ENCODE results near the gene CETP.
"Not testable (repeated sequence)": the region's sequence is repeated elsewhere in the genome, so short reads cannot be mapped to it uniquely, and the experiment has no call there.

Gene CETP

DNA sequence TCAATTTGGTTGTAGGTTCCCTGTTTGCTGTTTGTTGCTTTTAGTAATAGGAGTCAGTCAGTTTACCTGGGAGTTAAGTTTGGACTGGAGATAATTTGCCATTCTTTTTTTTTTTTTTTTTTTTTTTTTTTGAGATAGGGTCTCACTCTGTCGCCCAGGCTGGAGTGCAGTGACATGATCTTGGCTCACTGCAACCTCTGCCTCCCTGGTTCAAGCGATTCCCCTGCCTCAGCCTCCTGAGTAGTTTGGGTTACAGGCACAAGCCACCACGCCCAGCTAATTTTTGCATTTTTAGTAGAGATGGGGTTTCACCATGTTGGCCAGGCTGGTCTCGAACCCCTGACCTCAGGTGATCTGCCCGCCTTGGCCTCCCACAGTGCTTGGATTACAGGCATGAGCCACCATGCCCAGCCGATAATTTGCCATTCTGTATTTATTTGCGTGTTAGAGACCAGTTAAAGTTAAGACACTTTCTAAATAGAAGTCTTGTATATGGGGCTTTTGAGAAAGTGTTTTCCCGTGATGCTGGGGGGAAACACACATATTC lies 27.1 kb upstream of the CETP start:
- not testable (repeated sequence) for DNase-seq (ENCODE audit: low read depth in 2 of 2, low spot score in 1 of 2)

DNA sequence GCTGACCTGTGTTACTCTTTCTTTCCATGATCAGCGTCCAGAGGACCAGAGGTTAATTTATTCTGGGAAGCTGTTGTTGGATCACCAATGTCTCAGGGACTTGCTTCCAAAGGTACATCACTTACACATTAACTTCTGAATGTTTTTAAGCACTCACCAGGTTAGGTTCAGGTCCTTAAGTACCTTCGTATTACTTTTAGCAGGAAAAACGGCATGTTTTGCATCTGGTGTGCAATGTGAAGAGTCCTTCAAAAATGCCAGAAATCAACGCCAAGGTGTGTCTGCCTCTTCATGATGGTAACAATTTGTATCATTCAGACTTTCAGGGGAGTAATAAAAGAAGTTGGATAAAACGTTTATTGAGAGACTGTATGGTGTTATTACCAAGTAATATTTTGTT lies 26.5 kb upstream of the CETP start:
- no peak for DNase-seq (ENCODE audit: low read depth in 2 of 2, low spot score in 1 of 2)

DNA sequence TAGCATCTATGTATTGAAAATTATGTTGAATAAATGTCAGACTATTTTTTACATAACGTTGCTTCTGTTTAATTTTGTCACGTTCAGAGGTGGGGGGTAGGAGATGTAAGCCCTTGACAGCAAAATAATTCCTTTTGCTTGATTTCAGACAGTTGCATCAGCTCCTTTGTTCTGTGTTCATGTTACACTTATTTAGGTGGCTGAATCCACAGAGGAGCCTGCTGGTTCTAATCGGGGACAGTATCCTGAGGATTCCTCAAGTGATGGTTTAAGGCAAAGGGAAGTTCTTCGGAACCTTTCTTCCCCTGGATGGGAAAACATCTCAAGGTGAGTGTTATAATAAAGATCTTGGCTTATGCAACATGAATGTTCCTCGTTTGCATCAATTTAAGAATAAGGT lies 25.3 kb upstream of the CETP start:
- DNase-seq (ENCODE audit: low read depth in 2 of 2, low spot score in 1 of 2): no peak

DNA sequence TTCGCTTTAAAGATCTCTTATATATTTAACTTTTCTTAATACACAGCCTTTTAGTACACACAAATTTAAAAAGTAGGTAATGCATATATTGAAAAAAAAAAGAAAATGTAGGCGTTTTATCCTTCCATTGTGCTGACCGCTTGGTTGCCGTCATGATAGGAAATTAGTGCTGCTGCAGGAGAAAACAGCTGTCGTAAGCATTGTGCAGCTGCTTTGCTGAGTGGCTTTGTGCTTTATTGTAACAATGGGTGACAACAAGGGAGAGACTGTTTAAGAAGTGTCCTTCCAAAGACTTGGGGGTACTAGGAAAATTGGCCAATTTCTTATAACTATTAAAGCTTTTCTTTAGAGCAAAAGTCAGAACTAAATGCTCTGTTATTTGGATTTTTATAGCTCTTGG lies 24.8 kb upstream of the CETP start:
- DNase-seq (ENCODE audit: low read depth in 2 of 2, low spot score in 1 of 2): no peak

DNA sequence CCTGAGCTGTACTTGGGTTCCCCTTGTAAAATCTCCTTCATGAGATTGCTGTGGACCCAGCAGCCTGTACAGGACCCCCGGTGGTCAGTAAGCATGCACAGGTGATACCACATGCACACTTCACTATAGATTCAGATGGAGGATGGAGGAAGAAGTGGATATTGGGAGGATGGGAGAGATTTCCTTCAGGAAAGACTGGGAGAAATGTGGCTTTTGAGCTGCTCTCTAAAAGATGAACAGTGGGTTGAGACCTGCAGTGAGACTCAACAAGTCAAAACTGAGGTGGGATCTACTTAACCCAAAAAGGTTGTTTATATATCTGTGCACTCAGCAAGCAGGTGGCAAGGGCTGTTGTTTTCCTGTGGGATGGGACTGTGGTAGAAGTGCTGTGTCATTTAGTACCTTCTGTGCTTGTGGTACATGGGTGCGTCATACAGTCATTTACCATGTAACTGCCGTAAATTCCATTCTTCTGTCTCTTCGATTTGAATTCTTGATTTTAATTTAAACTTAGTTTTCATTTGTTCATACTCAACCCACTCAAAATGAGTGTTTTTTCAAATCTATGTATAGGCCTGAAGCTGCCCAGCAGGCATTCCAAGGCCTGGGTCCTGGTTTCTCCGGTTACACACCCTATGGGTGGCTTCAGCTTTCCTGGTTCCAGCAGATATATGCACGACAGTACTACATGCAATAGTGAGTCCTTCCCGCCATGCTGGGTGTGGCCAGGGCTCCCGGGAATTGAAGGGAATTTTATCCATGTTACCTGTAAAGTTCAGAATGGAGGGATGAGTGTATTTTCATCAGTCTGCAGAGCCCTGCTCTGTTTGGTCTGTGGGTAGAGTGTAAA lies 22.9 kb upstream of the CETP start:
- DNase-seq (ENCODE audit: low read depth in 2 of 2, low spot score in 1 of 2): no peak

DNA sequence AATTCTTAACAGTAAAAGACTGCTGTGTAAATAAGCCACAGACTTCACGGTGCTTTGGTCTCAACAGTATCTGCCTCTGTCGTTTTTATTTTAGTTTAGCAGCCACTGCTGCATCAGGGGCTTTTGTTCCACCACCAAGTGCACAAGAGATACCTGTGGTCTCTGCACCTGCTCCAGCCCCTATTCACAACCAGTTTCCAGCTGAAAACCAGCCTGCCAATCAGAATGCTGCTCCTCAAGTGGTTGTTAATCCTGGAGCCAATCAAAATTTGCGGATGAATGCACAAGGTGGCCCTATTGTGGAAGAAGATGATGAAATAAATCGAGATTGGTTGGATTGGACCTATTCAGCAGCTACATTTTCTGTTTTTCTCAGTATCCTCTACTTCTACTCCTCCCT lies 21.9 kb upstream of the CETP start:
- DNase-seq (ENCODE audit: low read depth in 2 of 2, low spot score in 1 of 2): no peak

DNA sequence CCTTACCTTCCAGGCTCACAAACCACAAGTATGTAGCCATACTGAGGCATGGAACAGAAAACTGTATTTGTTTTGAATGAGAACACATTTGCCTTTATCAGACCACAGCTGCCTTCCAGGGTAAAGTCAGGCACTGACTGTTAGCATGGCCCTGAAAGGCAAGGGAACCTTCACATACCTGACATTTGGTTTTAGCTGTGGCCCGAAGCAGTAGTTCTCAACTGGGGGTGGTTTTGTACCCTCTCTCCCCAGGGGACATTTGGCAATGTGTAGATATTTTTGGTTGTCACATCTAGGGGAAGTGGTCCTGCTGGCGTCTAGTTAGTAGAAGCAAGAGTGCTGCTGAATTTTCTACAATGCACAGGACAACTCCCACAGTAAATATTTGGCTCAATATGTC lies 20.7 kb upstream of the CETP start:
- no peak for DNase-seq (ENCODE audit: low read depth in 2 of 2, low spot score in 1 of 2)

DNA sequence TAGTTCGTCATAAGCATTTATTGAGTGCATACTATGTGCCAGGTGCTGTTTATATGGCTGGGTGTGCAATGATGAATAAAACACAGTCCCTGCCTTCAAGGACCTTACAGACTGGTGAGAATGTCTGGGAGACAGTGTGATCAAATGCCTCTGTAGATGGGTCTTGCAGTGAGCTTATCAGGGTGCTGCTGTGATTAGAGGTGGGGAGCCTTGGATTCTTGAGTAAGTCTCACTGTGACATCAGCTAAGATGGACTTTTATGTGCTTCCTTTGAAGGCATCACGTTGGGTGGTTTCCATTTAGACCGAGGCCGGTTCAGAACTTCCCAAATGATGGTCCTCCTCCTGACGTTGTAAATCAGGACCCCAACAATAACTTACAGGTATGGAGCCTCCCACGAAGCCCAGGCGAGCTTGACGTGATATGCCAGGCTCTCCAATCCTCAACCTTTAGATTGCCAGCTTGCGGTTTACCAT lies 19.9 kb upstream of the CETP start:
- DNase-seq (ENCODE audit: low read depth in 2 of 2, low spot score in 1 of 2): no peak

DNA sequence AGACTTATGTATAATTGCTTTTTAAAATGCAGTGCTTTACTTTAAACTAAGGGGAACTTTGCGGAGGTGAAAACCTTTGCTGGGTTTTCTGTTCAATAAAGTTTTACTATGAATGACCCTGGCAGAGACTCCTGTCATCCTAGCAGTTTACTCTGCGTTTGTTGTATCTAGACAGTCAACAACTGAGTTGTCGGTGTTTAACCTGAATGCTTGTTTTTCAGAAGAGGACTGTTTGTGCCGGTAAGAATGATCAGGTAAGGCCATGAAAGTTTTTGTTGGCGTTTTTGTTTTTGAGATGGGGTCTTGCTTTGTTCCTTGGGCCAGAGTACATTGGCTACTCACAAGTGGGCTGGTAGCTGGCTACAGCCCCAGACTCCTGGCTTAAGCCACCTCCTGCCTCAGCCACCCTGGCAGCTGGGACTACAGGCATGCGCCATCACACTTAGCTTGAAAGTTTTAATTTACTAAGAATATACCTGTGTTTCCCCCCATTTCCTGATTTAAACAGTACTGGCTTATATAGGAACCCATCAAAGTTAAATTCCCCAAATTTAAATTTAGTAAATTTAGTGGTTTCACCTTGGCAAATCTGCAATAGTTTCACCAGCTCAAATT lies 17.9 kb upstream of the CETP start:
- DNase-seq (ENCODE audit: low read depth in 2 of 2, low spot score in 1 of 2): no peak

DNA sequence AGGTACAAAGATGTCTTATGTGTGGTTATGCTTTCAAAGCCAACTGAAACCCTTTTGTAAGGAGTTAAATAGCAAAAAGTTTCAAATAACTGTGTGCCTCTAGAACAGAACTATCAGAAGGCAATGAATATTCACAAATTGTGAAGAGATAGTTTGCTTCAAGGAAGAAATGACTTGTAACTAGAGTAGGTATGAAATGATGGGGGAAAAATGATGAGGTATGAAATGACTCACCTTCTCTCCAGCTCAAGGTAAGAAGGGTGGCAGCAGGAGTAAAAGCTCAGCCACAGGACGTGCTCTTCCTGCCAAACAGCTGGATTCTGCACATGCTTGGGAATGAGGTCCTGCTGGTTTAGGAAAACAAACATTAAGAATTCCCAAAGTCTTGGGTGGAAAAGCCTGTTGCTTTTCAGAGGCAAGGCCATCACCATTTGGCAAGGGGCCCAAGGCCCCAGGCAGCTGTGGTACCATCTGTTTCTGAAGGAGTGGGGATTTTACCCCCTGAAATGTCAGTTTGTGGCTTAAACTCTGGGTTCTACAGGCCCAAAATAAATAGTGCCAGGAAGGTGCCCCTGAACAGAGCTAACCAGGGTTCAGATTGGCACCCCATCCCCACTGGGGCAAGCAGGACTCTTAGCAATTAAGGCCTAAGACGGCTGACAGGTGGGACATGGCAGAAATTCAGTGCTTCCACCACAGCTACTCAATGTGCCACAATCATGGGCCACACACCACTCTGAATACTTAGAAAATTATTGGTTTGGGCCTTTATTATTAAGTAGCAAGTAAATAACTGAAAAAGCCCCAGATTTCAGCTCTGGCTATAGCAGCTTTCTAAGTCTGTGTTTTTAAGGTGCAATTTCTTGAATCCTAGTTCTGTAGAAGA lies 16.6 kb upstream of the CETP start:
- DNase-seq (ENCODE audit: low read depth in 2 of 2, low spot score in 1 of 2): no peak

DNA sequence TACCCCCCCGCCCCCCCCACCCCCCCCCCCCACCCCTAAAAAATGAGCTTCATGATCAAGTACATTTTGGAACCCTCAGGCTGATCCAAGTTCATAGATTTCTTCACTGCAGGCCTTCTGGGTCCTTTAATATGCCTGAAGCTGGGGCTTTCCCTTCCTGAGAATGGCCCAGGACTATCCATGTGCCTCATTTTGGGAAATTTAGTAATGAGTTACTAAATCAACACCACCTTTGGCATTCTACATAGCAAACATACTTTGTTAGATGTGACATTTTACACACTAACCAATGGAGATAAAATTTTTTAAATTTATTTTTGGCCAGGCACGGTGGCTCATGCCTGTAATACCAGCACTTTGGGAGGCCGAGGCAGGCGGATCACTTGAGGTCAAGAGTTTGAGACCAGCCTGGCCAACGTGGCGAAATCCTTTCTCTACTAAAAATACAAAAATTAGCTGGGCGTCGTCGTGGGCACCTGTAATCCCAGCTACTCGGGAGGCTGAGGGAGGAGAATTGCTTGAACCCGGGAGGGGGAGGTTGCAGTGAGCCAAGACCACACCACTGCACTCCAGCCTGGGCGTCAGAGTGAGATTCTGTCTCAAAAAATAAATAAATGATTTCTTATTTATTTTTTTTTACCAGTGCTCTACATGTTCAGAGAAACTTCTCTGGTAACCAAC lies 15.8 kb upstream of the CETP start:
- no peak for DNase-seq (ENCODE audit: low read depth in 2 of 2, low spot score in 1 of 2)

DNA sequence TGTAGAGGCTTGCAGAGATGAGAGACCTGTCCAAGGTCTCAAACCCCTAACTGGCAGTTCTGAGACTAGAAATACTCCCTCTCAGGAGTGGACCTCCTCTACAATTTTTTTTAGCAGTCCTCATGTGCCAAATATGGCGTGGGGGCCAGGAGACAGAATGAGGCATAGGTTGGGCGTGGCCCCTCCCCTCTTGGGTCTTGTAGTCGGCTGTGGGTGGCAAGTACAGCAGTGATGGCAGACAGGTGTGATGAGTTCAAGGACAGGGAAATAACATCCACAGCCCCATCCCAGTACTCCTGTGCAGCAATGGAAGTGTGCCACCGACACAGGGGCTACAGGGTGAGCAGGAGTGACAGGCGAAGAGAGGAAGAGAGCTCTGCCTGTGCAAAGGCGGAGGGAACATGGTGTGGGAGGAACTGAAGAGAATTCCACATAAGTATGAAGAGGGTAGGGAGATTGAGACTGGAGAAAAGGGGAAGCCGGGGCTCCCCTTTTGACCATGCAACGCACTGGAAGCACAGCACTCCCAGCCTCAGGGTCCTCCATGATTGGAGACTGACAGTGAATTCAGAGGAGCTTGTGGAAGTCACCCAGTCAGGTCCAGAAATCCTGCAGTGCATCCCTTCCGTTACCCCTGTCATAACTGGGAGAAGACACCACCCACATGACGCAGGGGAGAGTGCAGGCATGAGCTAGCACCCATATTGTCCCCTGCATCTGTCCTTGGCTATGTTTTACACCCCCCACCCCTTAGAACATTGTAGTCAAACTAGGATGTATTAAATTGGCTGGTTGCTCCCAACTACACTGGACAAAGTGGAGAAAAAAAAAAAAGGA lies 14.8 kb upstream of the CETP start:
- no peak for DNase-seq (ENCODE audit: low read depth in 2 of 2, low spot score in 1 of 2)

DNA sequence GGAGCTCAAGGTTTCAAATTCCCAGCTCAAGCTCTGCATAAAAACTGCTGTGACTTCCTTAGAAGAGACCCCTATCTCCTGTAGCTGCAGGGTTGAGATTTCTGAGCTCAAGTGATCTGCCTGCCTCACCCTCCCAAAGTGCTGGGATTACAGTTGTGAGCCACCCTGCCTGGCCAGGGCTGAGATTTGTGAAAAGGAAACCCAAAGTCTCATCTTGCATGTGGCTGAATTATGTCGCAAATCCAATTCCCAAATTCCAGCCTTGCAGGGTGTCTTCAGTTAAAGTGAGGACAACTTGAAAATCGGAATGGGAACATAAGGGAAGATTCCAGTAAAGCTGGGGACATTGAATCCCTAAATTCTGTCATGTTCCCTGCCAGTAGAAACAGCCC lies 14.2 kb upstream of the CETP start:
- no peak for DNase-seq (ENCODE audit: low read depth in 2 of 2, low spot score in 1 of 2)

DNA sequence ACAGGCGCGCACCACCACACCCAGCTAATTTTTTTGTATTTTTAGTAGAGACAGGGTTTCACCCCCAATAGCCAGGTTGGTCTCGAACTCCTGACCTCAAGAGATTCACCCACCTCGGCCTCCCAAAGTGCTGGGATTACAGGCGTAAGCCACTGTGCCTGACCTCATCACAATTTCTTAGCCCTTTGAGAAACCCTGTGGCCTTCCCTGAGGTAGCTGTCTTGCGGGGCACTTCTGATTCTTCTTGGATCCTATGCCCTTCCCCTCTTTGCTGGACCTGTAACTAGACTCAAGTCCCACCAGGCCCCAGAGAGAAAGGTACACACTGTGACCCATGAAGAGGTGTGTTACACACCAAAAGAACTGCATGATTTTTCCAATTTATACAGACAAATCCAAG lies 13.5 kb upstream of the CETP start:
- no peak for DNase-seq (ENCODE audit: low read depth in 2 of 2, low spot score in 1 of 2)

DNA sequence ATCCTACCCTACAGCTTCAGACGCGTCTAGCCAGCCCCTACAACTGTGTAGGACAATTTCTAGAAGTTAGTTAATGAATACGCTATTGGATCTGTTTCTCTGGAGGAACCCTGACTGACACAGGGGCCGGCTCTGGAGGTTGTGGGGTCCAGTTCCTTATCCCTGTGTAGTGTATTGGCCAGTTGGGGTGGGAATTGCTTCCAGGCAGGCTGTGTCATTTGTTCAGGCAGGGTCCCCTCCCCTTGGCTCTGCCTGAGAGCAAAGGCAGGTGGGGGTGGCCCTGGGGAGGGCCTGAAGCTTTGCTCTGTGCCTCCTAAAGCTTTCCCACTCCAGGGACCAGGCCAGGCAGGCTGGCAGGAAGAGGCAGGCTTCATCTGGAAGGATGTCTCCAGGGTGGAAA lies 11.7 kb upstream of the CETP start:
- DNase-seq (ENCODE audit: low read depth in 2 of 2, low spot score in 1 of 2): no peak

DNA sequence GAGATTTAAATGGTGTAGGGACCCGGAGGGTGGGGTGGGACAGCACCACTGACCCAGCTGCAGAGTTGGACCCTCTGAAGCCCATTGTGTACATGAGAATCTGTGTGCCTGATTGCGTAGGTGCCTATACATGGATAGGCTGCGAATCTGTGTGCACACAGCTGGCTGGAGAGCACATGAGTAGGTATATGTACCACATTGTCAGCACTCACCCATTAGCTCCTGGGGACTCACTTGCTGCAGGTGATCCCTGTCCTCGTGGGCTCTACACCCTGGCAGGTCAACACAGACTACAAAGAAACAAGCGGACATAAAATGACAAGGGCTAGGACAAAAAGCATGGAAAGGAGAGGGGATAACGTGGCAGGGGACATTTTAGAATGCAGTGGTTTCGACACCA lies 11.3 kb upstream of the CETP start:
- DNase-seq (ENCODE audit: low read depth in 2 of 2, low spot score in 1 of 2): no peak

DNA sequence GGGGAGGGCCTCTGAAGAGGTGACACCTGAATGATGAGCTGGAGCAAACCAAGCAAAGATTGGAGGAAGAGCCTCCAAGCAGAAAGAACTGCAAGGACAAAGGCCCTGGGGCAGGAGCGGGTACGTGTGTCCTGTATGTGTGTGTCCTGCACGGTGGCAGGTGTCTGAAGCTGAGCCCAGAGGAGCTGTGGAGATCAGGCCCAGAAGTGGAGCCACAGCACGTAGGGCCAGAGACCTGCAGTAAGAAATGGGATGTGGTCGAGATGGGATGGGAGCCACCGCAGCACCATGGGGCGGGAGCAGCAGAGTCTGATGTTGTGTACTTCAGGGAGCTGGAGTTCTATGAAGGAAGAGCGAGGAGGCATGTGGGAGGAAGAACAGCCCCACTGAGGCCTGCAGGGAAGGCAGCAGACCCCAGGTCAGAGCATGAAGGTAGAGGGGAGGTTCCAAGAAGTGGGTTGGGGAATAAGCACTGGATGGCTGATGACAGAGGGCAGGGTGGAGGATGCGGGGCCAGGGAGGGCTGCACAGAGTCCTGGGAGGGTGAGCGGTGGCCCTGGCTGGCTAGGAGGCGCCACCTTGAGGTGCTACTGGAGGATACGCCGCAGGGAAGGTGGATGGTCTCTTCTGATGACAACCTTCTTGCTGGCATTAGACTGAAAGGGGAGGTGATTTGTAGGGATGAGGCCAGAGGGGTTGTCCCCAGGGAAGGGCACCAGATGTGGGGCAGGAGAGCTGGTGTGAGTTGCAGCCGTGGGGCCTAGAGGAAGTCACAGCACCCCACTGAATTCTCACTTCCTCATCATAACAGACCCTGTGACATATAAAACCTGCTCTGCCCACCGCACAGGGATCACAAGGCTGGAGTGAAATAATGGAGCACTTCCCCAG lies 10.6 kb upstream of the CETP start:
- no peak for DNase-seq (ENCODE audit: low read depth in 2 of 2, low spot score in 1 of 2)

DNA sequence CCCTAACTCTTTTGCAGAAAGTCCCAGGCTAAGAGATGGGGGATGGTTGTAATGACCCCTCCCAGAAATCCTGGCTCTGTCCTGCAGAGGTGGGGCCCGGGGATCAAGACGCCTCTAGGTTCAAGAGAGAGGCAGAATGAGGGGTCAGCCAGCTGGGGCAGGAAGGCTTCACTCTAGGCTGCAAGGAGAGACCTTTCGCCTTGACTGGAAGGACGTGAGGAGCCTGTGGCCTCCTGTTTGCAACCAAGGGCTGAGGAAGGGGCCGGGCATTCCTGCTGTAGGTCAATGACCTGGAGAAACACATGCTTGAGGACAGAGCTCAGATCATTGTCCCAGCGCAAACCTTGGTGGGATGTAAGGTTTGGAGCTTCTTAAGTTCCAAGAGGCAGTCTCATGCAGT lies 8.7 kb upstream of the CETP start:
- no peak for DNase-seq (ENCODE audit: low read depth in 2 of 2, low spot score in 1 of 2)

DNA sequence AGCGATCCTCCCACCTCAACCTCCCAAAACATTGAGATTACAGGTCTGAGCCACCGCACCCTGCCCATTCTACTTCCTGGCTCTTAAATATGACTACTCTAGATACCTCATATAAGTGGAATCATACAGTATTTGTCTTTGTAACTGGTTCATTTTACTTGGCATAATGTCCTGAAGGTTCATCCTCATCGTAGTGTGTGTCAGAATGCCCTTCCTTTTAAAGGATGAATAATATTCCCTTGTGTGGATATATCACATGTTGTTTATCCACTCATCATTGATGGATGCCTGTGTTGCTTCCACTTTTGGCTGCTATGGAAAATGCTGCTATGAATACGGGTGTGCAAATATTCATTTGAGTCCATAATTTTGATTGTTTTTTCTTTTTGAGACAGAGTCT lies 5.7 kb upstream of the CETP start:
- no peak for DNase-seq (ENCODE audit: low read depth in 2 of 2, low spot score in 1 of 2)

Measured in stimulated activated CD8-positive, alpha-beta memory T cell treated with anti-CD3 and anti-CD28 coated beads, Interleukin-4, amount 100 ng/mL, for 4 hours (primary cell).